Hematopoietic multipotent progenitor cell treated with erythropoietin and hydrocortisone succinate and interleukin-3 and kit ligand, for 17 days (in vitro differentiated cells): Measurements from ENCODE around the gene MORC1.
"Not testable (repeated sequence)": the region's sequence is repeated elsewhere in the genome, so short reads cannot be mapped to it uniquely, and the experiment has no call there.

Experiments
- DNase-seq: peaks from one replicate; pipeline ENCODE4 v3.0.0-alpha.2; 2015; ENCODE audit warnings: low spot score

The MORC1 gene

GRCh38 chr3:109117939-109118338 lies at the start of gene MORC1:
Gene MORC1 (minus strand): TSS chr3:109118134. CDS start chr3:109118059, 75 bp downstream.
- DNase-seq, result no peak

GRCh38 chr3:109165905-109166304 lies 48.0 kb upstream of the MORC1 start:
- DNase-seq, result no peak

GRCh38 chr3:109161487-109162123 lies 43.7 kb upstream of the MORC1 start:
- no peak for DNase-seq

- DNase-seq, result no peak
Observed at GRCh38 chr3:109155828-109156227, 37.9 kb upstream of the MORC1 start.

GRCh38 chr3:109154979-109155378 lies 37.0 kb upstream of the MORC1 start:
- no peak for DNase-seq

- DNase-seq, result no peak
Observed at GRCh38 chr3:109152320-109152719, 34.4 kb upstream of the MORC1 start.

- no peak for DNase-seq
Observed at GRCh38 chr3:109149078-109149477, 31.1 kb upstream of the MORC1 start.

GRCh38 chr3:109143646-109144045 lies 25.7 kb upstream of the MORC1 start:
- no peak for DNase-seq

GRCh38 chr3:109140318-109140717 lies 22.4 kb upstream of the MORC1 start:
- DNase-seq, result no peak

GRCh38 chr3:109137761-109138160 lies 19.8 kb upstream of the MORC1 start:
- DNase-seq, result no peak

- DNase-seq, result no peak
Observed at GRCh38 chr3:109136523-109136922, 18.6 kb upstream of the MORC1 start, which contains the start of gene C3orf85. Gene C3orf85 (plus strand): TSS chr3:109136719. CDS start chr3:109136848, 129 bp downstream.

- DNase-seq, result not testable (repeated sequence)
Observed at GRCh38 chr3:109133474-109133816, 15.5 kb upstream of the MORC1 start.

GRCh38 chr3:109132801-109133473 lies 15.0 kb upstream of the MORC1 start:
- no peak for DNase-seq

GRCh38 chr3:109131276-109131675 lies 13.3 kb upstream of the MORC1 start:
- DNase-seq, result no peak

- DNase-seq, result no peak
Observed at GRCh38 chr3:109127553-109127952, 9.6 kb upstream of the MORC1 start.

GRCh38 chr3:109125902-109126301 lies 8.0 kb upstream of the MORC1 start:
- no peak for DNase-seq

- no peak for DNase-seq
Observed at GRCh38 chr3:109122690-109123089, 4.8 kb upstream of the MORC1 start.

- no peak for DNase-seq
Observed at GRCh38 chr3:109118584-109118983, 650 bp upstream of the MORC1 start.

GRCh38 chr3:109116031-109116430 lies 1.9 kb downstream of the MORC1 start:
- DNase-seq, result no peak

GRCh38 chr3:109115451-109115850 lies 2.5 kb downstream of the MORC1 start:
- no peak for DNase-seq

GRCh38 chr3:109114746-109115145 lies 3.2 kb downstream of the MORC1 start:
- DNase-seq, result no peak

GRCh38 chr3:109112946-109113760 lies 4.8 kb downstream of the MORC1 start:
- DNase-seq, result no peak

- no peak for DNase-seq
Observed at GRCh38 chr3:109109574-109109973, 8.4 kb downstream of the MORC1 start.
